OCI-LY1 (cell line): ENCODE measurements around the gene VSIG10.

ENCODE experiments used
- EZH2 ChIP-seq: fragments of 200-600 bp; sonication (generic), shearing (Covaris generic); IDR thresholded peaks from 2 replicates; pipeline ENCODE4 v1.8.0; 2017; ENCODE audit warnings: borderline replicate concordance, mixed run types, mild to moderate bottlenecking, antibody characterized with exemption, low read length, moderate library complexity, mixed read lengths
- TF ChIP-seq, protein P1 (sequence below): fragments of 200-600 bp; sonication (generic), shearing (Covaris generic); IDR thresholded peaks from 2 replicates; pipeline ENCODE4 v1.5.1; 2017; ENCODE audit warnings: mild to moderate bottlenecking, antibody characterized with exemption, low read length, moderate library complexity, mixed read lengths

DNA sequence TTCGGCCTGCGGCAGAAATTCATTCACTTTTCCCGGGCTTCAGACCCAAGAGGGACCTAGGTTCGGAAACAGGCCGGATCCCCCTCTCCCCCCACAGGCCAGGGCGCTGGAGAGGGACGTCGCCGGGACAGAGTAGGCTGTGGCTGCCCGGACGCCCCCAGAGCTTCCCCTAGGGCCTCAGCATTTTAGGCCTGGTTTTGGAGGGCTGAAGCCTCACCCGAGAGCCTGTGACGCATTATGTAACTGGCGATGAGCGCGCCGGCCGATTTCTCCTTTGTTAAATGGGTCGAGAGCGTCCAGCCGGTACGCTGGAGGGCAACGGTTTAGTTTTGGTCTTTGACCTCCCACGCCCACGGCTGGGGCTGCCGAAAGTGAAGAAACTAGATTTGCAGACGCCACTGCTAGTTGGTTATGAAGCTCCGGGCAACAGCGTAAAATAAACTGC, 32.8 kb upstream of the VSIG10 start:
- no peak for TF ChIP-seq EZH2
- TF ChIP-seq, protein P1, sequence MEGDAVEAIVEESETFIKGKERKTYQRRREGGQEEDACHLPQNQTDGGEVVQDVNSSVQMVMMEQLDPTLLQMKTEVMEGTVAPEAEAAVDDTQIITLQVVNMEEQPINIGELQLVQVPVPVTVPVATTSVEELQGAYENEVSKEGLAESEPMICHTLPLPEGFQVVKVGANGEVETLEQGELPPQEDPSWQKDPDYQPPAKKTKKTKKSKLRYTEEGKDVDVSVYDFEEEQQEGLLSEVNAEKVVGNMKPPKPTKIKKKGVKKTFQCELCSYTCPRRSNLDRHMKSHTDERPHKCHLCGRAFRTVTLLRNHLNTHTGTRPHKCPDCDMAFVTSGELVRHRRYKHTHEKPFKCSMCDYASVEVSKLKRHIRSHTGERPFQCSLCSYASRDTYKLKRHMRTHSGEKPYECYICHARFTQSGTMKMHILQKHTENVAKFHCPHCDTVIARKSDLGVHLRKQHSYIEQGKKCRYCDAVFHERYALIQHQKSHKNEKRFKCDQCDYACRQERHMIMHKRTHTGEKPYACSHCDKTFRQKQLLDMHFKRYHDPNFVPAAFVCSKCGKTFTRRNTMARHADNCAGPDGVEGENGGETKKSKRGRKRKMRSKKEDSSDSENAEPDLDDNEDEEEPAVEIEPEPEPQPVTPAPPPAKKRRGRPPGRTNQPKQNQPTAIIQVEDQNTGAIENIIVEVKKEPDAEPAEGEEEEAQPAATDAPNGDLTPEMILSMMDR = no peak
